Endothelial cell (in vitro differentiated cells): ENCODE data around the gene KCNK7. TPM values are rescaled to one million over a fixed set of nuclear protein-coding genes. Genes with fewer than 3 reads are reported as not detected.

Source experiments
- DNase-seq: peaks from one replicate; pipeline ENCODE4 v3.0.0; 2021; ENCODE audit warnings: low spot score
- H3K27ac Mint-ChIP-seq: one replicate; pipeline ENCODE4 v1.8.0; 2021; ENCODE audit warnings: mixed read lengths, inconsistent platforms; ENCODE audit not compliant: unreplicated experiment
- H3K27me3 Mint-ChIP-seq: one replicate; pipeline ENCODE4 v1.8.0; 2021; ENCODE audit warnings: mild to moderate bottlenecking, moderate library complexity, mixed read lengths, inconsistent platforms; ENCODE audit not compliant: unreplicated experiment
- H3K36me3 Mint-ChIP-seq: one replicate; pipeline ENCODE4 v1.8.0; 2021; ENCODE audit warnings: mild to moderate bottlenecking, low read depth, mixed read lengths, inconsistent platforms; ENCODE audit not compliant: unreplicated experiment
- H3K4me1 Mint-ChIP-seq: one replicate; pipeline ENCODE4 v1.8.0; 2021; ENCODE audit warnings: mild to moderate bottlenecking, mixed read lengths, inconsistent platforms; ENCODE audit not compliant: unreplicated experiment
- H3K4me3 Mint-ChIP-seq: one replicate; pipeline ENCODE4 v1.8.0; 2021; ENCODE audit warnings: mild to moderate bottlenecking, mixed read lengths, inconsistent platforms; ENCODE audit not compliant: unreplicated experiment
- H3K9me3 Mint-ChIP-seq: one replicate; pipeline ENCODE4 v1.8.0; 2021; ENCODE audit warnings: mixed read lengths, inconsistent platforms; ENCODE audit not compliant: unreplicated experiment
- total RNA-seq: library from RNA; stranded (reverse); fragmentation: NEBNext Ultra II Directional; extraction: Animal tissue kit (Norgen Biotek cat#: 25700); gene quantifications from one replicate; pipeline ENCODE4 v1.2.1, GENCODE V29; 2021; ENCODE audit not compliant: unreplicated experiment
- TF ChIP-seq, protein P1 (sequence below): fragments of 200-600 bp; sonication (generic); IDR thresholded peaks from one replicate; pipeline ENCODE4 v1.5.0; 2021; ENCODE audit warnings: antibody characterized with exemption; ENCODE audit not compliant: unreplicated experiment

Gene KCNK7
- total RNA-seq, 1 donor from 2014 or later = 2.0 TPM

DNA sequence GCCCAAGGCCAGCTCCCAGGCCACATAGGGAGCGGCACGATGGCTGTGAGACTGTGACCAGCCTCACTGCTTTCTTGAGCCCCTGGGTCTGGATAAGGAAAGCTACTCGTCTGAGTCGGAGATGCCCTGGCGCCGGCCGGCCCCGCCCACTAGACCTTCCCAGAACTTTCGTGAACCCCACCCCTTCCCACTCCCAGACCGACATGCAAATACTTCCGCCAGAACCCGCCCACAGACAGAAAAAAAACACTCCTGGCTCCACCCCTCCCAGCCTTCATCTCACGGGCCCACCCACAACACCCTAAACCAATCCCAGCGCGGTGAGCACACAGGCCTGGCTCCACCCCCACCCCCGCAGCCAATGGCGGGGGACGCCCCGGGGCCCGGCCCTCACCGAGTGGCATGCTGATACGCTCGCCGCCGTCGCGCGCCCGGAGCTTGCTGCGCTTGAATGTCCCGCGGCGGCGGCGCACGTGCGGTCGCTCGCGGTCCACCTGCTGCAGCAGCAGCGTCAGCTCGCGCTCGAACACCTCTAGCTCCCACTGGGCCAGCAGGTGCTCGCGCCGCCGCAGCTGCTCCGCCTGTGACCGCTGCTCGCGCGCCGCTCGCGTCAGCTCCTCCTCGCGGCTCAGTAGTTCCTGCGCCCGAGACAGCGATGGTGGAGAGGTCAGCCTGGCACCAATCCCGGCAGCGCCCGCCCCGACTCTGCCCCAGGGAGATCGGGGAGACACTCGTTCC, 11.4 kb upstream of the KCNK7 start:
- Mint-ChIP-seq H3K36me3 (peaks cover 66% of the 10 kb centered on the region), H3K4me1 (peaks cover 54% of the 10 kb centered on the region), H3K27me3 (peaks cover 19% of the 10 kb centered on the region), H3K9me3 (no peaks in the 10 kb centered on the region), H3K4me3 (peak overlapping the region; percentile 83), H3K27ac (no peak overlapping the region)
- TF ChIP-seq, protein P1, sequence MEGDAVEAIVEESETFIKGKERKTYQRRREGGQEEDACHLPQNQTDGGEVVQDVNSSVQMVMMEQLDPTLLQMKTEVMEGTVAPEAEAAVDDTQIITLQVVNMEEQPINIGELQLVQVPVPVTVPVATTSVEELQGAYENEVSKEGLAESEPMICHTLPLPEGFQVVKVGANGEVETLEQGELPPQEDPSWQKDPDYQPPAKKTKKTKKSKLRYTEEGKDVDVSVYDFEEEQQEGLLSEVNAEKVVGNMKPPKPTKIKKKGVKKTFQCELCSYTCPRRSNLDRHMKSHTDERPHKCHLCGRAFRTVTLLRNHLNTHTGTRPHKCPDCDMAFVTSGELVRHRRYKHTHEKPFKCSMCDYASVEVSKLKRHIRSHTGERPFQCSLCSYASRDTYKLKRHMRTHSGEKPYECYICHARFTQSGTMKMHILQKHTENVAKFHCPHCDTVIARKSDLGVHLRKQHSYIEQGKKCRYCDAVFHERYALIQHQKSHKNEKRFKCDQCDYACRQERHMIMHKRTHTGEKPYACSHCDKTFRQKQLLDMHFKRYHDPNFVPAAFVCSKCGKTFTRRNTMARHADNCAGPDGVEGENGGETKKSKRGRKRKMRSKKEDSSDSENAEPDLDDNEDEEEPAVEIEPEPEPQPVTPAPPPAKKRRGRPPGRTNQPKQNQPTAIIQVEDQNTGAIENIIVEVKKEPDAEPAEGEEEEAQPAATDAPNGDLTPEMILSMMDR = no peak
- peak; percentile 91 for DNase-seq

DNA sequence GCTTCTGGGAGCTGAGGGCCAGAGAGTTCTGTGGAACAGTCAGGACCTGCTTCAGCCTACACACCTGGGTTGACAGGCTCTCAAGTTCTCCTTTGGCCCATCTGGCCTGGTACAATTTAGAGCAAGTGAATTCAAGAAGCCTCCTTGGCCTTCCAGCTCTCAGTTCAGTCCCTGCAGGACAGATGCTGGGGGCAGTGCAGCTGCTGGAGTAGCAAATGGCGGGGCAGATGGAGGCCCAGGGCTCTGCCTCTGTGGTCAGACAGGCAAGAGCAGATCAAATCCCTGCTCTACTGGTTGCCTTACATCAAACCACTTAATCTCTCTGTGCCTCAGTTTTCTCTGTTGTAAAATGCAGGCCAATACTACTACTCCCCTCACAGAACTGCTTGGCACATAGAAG, 8.7 kb upstream of the KCNK7 start:
- DNase-seq = no peak
- peaks cover 31% of the 10 kb centered on the region for H3K4me1 Mint-ChIP-seq
- peaks cover 54% of the 10 kb centered on the region for H3K36me3 Mint-ChIP-seq
- peaks cover 22% of the 10 kb centered on the region for H3K27me3 Mint-ChIP-seq
- peak overlapping the region; percentile 69 for H3K4me3 Mint-ChIP-seq
- no peak overlapping the region for H3K27ac Mint-ChIP-seq
- no peaks in the 10 kb centered on the region for H3K9me3 Mint-ChIP-seq
- TF ChIP-seq, protein P1 = no peak

DNA sequence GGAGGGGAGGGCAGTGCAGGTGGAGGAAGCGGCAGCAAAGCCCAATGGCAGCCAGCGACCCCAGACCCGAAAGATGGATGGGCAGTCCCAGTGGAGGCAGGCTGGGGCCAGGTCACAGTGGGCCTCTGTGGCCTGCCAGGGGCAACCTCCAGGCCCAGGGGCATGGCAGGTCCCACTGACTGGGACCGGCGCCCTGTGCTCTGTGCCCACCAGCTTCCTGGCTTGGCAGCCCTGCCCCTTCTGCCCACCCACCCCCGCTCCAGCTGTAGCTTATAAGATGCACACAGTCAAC, 4.3 kb upstream of the KCNK7 start:
- H3K4me1 Mint-ChIP-seq = peaks cover 7% of the 10 kb centered on the region
- peaks cover 25% of the 10 kb centered on the region for H3K27me3 Mint-ChIP-seq
- H3K36me3 Mint-ChIP-seq = peaks cover 40% of the 10 kb centered on the region
- no peaks in the 10 kb centered on the region for H3K9me3 Mint-ChIP-seq
- no peak overlapping the region for H3K4me3 Mint-ChIP-seq
- TF ChIP-seq, protein P1 = no peak
- no peak for DNase-seq
- no peak overlapping the region for H3K27ac Mint-ChIP-seq

DNA sequence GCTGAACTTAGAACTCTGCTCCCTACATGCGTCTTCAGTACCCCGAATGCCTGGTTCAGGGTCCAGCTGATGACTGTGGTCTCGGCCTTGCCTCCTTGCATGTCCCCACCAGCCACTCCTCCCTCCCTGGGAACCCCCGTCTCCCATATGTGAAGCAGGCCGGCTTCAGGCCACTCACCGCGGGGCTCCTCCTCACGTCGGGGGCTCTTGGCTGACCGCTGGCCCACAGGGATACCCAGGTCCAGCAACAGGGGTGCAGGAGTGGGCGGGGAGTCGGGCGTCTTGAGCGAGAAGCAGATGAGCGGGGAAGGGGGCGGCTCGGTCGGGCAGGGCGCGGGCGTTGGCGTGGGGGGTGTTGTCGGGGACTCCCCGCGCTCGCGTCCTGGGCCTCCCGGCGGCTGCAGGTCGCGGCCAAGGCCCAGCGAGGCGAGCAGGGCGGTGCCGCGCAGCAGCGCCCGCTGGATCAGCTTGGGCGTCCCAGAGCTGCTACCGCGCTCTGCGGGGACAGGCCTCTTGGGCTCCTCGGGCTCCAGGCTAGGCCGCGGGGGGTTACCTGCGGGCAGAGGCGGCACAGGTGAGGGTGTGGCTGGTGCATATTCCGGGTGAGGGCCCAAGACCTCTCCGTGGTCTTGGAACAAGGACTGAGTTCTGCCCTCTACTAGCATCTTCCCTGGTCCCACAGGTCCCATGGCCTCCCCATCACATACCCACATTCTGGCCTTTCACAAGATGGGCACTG, 3.8 kb upstream of the KCNK7 start:
- H3K27me3 Mint-ChIP-seq = peaks cover 30% of the 10 kb centered on the region
- no peaks in the 10 kb centered on the region for H3K9me3 Mint-ChIP-seq

More for the DNA sequence above, 3.8 kb upstream of the KCNK7 start:
- H3K4me1 Mint-ChIP-seq = peaks cover 7% of the 10 kb centered on the region
- H3K27ac Mint-ChIP-seq = no peak overlapping the region
- peak overlapping the region; percentile 37 for H3K4me3 Mint-ChIP-seq
- TF ChIP-seq, protein P1 = no peak
- peaks cover 39% of the 10 kb centered on the region for H3K36me3 Mint-ChIP-seq
- no peak for DNase-seq
